Vagina (tissue), 2 donors: ENCODE measurements around the gene ACOT9.

ENCODE experiments used
- CTCF ChIP-seq, 3 experiments: fragments of 450-650 bp in 2 of 3; fragments of 200-600 bp in 1 of 3; sonication (generic) in 1 of 3; IDR thresholded peaks; one replicate each; pipeline ENCODE4 v1.5.1; 2017 to 2019; ENCODE audit warnings: antibody characterized with exemption in 3 of 3, mild to moderate bottlenecking in 2 of 3, moderate library complexity in 2 of 3
- POLR2AphosphoS5 ChIP-seq, 2 donors: sonication (generic); formaldehyde crosslinking; IDR thresholded peaks; one replicate each; pipeline ENCODE4 v1.9.0; 2017; ENCODE audit warnings: antibody characterized with exemption in 2 of 2, mild to moderate bottlenecking in 2 of 2, low read depth in 1 of 2; ENCODE audit not compliant: insufficient read depth in 1 of 2

- TF ChIP-seq CTCF (IDR thresholded peaks at IDR 0.05), result no peak
- TF ChIP-seq POLR2AphosphoS5 (IDR thresholded peaks at IDR 0.05; ENCODE audit: insufficient read depth in 1 of 2, low read depth in 1 of 2), result no peak
These were observed 80.2 kb downstream of the ACOT9 start for GRCh38 chrX:23662853-23663252.
